Glomerular visceral epithelial cell (primary cell): ENCODE results near the gene DPT.

ENCODE experiments used
- DNase-seq: peaks from one replicate; pipeline ENCODE4 v3.0.0-alpha.2; 2016; ENCODE audit errors: extremely low spot score

Gene DPT

DNA sequence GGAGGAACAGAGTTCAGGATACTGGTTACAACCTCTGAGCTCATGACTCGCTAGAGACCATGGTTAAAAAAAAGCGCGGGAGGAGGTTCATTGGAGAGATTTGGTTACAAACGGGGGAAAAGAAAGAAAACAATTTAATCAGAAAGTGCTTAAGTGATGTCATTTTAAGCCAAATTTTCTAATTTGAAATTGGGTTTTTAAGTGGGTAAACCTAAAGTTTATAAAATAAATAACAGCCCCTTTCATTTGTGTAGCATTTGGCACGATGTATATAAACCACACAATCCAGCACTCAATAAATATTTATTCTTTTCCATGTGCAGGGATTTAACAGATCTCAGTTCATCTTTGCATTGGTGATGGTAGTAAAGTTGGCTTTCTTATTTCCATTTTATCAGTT lies 7.0 kb upstream of the DPT start:
- DNase-seq = no peak

DNA sequence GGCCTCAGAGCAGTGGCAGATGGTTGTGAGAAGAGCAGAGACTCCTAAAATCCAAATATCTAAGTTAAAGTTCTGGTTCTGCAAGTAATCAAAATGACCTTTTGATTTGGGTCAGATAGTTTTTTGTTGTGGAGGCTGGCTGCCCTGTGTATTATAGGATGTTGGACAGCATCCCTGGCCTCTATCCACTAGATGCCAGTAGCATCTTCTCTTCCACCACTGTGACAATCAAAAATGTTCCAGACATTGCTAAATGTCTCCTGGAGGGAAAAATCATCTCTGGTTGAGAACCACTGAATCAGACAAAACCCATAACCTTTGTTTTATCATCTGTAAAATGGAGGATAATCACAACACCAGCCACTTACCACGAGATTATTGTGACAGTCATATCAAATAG lies 5.9 kb upstream of the DPT start:
- DNase-seq = no peak

DNA sequence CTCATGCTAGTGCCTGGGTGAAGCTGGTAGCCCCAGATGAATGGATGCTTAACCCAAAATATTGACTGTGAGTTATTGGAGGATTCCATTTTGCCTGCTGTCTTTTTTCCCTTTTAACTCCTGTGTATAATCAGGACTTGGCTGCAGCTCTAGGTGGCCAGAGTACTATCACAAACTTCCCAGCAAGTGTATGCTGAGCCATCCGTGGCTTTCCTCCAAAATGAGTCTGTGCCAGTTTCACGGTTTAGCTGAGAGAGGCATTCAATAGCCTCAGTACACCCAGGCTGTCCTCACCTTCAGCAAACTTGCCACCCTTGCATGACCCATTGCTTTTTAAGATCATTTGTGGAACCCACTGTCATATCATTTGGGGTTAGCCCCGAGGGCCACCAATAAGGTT lies 5.3 kb upstream of the DPT start:
- DNase-seq = no peak

DNA sequence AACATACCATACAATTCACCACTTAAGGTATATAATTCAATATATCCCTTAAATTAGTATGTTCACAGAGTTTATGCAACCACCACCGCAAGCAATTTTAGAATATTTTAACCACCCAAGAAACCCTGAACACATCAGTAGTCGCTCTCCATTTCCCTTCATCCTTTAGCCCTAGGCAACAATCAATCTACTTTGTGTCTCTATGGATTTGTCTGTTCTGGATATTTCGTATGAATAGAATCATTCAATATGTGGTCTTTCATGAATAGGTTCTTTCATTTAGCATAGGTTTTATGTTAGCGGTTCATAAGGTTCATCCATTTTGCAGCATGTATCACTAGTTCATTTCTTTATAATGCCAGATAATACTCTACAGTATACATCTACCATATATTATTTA lies 4.2 kb upstream of the DPT start:
- no peak for DNase-seq

DNA sequence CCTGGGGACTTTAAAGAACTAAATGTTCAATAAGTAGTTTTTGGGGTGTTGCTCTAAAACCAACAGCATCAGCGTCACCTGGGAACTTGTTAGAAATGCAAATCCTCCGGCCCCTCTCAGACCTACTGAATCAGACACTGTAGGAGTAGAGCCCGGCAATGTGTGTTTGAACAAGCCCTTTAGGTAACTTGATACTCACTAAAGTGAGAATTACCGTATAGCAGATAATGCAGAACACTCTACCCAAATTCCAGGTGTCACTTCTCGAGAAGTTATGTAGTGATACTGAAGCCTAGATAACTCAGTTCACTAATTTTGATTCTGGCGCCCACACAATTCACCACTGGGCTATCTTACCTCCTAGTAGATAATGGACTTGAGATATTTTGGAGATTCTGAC lies 3.7 kb upstream of the DPT start:
- DNase-seq = no peak

DNA sequence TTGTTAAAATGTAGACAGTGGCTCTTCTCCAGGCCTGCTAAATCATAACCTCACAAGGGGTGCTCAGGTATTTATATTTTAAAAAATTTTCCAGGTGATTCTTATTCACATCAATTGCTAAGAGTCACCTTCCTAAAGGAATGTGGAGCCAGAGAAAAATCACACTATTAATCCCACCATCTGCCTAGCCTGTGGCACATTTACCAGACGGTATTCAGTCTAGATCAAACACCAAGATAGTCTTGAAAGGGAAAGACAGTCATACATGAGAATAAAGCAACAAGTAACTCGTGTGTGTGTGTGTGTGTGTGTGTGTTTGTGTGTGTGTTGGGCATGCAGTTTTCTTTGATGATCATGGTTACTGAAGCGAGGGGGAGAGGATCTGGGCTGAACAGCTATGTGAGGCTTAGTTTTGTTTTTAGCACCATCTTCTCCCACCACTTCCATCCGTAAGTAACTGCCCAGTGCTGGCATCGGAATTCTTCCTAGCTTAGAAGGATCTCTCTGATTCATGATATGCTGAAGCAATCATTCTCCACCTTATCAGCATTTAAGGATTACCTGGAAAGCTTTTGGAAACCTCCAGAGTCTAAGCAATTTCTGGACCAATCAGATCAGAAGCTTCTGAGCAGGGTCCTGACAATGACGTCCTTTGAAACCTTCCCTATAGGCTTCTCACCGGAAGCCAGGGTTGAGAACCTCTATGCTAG lies 2.4 kb upstream of the DPT start:
- DNase-seq = no peak

DNA sequence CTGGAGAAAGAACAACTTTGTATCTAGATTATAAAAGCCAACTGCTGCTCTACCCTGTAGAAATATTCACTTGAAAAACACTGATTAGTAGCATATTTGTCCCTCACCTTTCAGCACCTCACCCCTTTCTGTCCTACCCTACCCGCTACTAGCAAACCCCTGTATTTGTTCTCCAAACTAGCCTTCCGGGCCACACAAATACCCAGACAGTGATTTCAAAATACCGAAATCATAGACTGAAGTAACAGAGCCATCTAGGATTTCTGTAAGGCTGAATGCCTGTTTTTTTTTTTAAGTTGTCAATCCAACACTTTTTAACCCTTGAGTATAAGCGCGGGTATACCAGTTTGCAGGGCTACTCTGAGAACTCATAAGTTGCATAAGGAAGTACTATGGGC lies 398 bp upstream of the DPT start:
- DNase-seq = no peak

DNA sequence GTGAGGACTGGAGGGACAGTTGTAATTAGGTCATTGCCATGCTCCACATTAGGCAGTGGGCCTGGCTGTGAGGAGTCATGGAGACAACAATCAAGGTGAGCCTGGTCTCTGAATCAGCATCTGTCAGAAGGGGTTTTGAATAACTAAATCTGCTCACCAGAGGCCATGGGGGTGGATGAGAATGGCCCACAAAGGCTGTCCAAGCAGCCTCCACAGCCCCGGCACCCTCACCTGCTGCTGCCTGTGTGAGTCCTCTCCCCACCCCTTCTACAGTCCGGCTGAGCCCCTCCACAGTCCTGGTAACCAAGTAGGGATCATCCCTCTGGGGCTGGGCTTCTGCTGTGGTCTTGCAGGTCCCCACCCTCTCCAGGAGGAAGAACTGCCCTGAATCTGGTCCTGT lies 2.3 kb downstream of the DPT start:
- no peak for DNase-seq

DNA sequence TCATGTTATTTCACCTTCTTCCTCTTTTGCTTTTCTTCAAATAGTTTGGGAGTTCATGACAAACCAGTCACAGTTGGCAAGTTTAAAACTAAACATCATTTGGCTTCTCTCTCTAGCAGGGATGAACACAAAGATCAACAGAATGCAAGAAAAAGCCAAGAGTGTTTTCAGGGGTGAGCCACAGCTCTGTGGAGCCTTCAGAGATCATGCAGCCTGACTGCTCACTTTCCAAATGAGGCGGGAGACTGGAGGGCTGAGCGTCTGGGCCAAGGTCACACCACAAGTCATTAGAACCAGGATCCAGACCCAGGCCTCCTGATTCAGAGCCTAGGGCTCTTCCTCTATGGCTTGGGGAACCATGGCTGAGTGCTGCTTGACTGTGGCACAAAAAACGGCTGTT lies 2.7 kb downstream of the DPT start:
- no peak for DNase-seq

DNA sequence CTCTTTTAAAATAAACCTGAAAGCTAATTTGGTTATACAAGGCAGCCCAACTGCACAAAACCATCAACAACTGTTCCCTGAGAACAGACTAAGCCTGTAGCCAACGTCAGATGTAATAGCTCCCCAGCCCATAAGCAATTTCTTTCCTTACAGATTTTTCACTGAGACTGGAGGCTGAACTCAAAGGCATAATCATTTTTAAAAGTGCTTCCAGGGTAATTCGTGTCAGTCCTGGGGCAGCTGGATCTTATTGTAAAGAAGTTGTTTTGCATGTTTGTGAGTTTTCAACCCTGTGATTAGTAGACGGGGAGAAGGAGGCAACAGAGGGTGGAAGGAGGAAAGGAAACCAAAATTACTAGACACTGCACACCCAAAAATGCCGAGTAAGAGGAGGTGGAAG lies 3.2 kb downstream of the DPT start:
- DNase-seq = no peak

DNA sequence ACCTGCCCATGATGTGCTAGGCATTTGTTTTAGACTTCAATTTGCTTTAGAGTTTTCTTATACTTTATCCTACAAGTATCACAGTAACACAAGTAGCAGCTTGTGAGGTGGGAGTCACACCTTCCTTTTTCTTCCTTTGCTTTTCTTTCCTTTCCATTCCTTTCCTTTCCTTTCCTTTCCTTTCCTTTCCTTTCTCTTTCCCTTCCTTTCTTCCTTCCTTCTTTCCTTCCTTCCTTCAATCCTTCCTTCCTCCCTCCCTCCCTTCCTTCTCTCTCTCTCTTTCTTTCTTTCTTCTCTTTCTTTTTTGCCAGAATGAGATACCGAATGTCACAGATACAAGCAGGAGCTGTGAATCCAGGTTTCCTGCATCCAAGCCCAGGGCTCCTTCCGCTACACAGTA lies 3.9 kb downstream of the DPT start:
- DNase-seq = no peak

DNA sequence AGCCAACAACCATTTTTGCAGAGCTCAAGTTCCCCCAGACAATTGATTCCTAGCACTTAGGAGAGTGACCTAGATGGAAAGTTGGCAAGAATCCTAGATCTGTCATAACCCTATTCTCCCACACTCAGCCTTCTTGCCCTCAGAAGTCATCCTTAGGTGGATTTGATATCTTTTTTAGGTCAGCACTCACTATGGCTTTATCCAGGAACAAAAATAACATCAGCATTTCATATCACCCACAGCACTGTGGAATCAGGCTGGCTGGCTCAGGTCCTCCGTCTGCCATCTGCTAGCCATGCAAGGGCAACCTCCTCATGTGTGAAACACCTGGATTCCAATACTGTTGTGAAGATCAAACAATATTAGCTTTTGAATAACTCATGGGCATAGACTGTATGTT lies 6.0 kb downstream of the DPT start:
- no peak for DNase-seq

DNA sequence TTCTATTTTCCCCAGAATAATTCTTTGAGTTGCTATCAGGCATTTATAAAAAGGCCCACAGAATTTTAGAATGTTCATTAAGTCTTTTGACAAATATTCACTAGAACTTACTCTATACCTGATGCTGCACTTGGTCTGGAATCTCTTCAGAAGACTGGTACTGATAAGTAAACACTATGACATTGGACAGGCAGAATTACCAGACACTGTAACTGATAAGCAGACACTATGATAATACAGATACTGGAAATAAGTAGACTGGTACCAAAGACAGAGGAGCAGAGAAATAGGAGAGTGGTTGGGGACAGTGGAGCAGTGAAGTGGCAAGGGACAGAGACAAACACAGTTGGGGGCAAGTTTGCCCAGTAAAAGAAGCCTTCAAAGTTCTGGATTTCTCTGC lies 8.2 kb downstream of the DPT start:
- DNase-seq = no peak

DNA sequence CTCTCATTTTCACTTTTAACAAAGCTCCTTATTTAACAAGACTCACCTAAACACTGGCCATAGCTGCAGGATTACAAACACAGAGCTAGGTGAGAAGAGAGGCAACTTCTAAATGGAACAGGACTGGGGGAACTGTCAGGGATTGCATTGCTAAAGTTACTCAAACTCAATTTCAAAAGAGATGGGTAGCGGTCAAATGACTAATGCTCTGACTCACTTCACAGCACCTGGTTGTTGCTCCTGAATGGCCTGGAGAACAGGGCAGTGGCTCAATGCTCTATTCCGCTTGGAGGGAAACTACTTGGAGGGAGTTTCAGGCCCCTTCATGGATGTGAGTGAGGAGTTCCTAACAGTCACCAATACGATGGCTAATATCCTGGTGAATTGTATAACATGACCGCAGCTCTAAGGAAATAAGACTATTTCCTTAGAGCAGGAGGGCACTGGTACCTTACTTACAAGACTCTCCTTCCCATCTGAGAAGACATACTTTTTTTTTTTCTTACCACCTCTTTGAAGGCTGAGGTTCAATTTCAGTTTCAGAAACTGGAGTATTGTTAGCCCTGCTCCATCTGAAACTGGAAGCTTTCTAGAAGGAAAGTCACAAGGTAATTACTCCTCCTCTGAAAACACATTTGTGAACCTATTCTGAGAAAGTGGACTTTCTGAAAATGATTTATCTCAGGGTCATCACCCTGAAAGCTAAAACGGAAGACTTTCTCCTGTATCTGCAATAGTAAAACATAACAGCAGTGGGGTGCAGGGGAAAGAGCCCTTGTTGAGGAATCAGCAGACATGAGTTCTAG lies 9.5 kb downstream of the DPT start:
- DNase-seq = peak; percentile 83

DNA sequence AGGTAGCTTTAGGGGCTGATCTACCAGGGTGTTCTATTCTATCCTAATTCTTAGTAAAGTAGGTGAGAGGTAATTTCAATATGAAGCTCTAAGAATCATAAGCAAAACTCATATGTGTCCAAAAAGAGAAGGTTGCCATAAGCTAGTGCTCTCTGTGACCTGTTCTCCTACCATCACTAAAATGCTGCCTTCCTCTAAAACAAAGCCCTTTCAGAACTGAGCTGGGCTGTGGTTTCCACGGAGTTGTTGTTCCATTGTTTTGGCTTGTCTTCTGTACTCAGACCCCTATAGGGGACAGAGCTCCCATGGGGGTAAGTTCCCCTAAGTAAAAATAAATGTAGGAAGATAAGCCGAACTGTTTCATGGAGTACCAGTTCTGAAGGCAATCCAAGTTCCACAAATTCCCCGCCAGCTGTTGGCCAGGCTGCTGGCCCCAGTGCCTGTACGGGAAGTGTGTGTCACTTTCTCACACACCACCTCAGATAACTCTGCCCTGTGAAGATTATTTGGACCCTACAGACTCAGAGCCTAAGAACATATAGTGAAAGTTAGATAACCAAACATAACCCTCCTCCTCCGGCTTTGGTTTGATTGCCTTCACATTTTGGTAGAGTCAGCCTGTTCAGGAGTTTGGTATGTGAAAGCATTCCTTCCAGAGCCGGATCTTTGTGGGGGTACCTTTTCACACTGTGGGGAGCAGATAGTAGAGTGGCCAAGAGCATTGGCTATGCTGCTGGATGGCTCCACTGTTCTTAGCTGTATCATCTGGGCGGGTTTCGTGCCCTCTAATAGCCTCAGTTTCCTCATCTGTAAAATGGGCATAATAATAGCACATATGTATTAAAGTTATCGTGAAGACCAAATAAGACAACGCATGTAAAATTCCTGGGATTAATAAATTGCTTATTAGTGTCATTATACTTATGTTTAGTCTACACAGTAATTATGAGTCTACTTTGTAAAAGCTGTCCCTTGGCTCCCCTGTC lies 10.8 kb downstream of the DPT start:
- no peak for DNase-seq

DNA sequence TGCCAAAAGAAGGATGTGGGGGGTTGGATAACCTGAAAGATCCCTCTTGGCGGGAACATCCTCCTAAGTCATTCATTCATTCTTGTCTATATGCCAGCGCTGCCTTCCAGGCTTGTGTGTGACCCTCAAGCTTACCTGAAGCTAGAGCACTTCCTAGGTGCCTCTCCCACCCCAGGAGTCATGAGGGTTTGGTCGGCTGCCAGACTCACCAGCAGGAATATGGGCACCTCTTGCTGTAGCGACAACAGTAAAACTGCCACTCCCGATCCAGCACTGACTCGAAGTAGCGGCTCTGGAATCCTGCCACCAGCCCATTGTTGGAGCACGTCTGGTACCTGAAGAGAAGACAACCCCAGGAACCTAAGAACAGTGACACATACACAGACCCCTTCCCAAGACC lies 15.0 kb downstream of the DPT start:
- DNase-seq = no peak

DNA sequence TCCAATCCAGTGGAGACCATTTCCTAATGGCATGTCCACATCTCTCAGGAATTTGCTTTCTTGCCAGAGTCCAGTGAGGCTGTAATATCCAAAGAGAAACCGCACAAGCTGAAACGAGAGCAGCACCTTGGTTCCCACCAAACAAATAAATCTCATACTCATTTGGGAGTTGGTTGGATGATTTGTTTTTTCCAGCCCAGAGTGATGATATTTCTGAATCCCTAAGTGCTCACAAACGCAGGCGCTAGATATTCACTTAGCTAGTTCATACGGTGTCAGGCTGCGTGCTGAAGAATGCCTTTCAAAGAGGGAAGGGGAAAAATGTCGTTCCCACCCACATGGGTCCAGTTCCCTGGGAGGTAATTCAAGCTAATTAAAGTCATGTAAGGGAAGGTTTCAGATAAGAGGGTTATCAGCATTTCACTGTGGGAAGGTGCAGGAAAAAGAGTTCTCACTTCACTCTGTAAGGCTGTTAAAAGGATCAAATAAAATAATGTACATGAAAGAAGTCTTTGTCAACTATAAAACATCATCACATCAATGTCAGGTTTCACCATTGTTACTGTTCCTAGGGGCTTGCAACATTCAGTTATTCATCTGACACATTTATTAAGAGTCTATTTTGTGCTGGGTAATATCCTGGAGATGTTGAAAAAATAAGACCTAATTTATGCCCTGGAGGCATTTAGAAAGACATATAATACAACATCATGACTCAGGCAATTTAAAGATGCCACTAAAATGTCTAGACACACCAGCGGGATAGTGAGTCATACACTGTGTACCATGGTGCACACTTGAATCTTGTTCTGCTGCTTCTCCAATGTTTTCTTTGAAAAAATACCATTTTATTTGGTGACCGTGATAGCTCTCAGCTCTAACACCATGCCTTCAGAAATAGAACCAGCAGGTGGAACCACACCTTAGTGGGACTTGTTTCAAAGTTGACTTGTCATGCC lies 19.3 kb downstream of the DPT start:
- DNase-seq = peak; percentile 98

DNA sequence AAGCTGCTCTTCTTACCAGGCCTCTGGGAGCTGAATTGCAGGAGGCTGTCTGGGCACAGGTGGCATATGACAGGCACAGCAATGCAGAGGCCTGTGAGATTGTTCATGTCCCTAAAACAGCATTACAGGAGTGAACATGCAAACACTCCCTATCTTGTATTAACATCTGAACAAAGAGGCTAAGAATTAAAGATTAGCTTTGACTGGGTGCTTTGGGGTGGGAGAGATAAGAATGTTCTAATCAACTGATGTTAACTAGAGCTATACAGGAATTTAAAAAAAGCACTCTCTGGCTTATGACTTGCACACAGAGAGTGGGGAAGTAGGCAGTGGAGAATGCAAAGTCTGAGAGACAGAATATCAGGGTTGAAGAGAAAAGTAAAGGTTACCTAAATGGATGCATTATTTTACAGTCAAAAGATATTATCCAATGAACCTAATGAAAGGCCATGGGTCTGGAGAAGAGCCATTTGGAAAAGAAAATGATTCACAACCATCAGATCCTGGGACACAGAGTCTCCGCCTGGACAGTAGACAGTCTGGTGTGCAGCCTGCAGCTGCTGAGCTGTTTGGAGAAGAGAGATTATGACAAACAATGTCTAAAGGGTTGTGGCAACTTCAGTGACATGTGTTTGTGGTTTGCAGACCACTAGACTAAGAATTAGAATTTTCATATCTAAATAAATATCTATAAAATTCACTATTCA lies 20.2 kb downstream of the DPT start:
- no peak for DNase-seq

DNA sequence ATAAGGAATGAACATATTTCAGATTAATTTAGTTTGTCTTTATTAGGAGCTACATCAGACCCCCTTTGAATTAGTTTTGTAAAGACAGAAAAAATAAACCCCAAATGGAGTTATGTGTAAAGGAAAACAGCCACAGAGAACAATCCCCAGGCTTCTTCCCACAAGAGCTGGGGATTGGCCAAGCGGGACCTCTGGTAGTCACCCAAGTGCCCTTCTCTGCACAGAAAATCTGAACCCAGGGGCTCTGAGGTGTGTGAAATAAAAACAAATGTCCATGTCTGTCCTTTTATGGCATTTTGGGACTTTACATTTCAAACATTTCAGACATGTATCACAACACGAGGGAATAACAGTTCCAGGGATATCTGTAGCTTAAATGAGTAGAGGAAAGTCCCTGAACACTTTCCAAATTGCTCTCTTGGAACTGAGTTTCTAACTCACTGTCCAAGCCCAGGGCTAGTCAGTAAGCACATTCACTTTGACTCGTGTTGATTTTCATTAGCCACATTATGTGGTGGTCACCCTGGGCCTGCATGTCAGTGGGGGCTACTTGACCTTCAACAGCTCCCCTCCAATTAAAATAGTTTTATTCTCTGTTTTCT lies 22.5 kb downstream of the DPT start:
- no peak for DNase-seq

DNA sequence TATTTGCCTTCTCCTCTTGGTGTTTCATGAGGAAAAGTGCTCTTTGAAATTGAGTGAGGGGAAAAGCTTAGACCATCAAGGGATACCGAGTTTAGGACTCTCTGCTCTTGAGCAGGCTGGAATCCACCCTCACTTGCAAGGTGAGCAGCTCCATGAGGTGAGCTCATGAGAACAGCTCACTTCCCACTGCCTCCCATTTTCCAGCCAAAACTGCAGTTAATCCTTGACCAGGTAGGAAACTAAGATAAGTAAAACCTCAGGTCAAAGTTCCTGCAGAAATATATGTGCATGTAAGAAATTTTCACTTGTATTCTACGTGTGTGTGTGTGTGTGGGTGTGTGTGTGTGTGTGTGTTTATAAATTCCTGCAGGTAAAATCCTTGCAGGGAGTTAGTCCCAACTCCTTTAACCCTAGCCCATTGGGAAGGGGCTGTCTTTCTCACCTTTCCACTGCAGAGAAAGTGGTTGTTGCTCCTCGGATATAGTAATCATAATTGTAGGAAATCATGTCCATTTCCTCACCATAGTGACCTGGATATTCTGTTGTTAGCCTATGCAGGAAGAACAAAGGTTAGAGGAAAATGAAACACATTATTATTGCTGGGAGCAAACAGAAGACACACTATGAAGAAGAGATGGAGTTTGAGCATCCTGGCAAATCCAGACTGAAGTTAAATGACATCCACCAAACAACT lies 28.3 kb downstream of the DPT start:
- DNase-seq = no peak
